Activated T-cell treated with anti-CD3 and anti-CD28 coated beads, Interleukin-2, amount 50 U/mL, for 4 hours (primary cell): ENCODE results near the gene FGFR1OP2. TPM values are rescaled to one million over a fixed set of nuclear protein-coding genes. Genes with fewer than 3 reads are reported as not detected.

Experiments used
- ATAC-seq, 2 donors: fragments of 200-7000 bp; cut with Tn5 transposase; one replicate each; pipeline ENCODE4 v1.10.0; 2021
- DNase-seq: peaks from one replicate; pipeline ENCODE4 v3.0.0-alpha.2; 2020
- H3K27me3 Mint-ChIP-seq: one replicate; pipeline ENCODE4 v1.8.0; 2021; ENCODE audit warnings: low read depth, mixed read lengths
- H3K36me3 Mint-ChIP-seq: one replicate; pipeline ENCODE4 v1.8.0; 2022; ENCODE audit warnings: mixed read lengths; ENCODE audit not compliant: insufficient read depth
- H3K4me1 Mint-ChIP-seq: one replicate; pipeline ENCODE4 v1.8.0; 2021; ENCODE audit warnings: low read depth, mixed read lengths
- H3K4me3 Mint-ChIP-seq: one replicate; pipeline ENCODE4 v1.8.0; 2021; ENCODE audit warnings: mild to moderate bottlenecking, moderate library complexity, mixed read lengths
- H3K9me3 Mint-ChIP-seq: one replicate; pipeline ENCODE4 v1.8.0; 2021; ENCODE audit warnings: mixed read lengths
- total RNA-seq, 3 donors: library from RNA; stranded (reverse); gene quantifications; one replicate each; pipeline ENCODE4 v1.2.1, GENCODE V29; 2021

The FGFR1OP2 gene
- total RNA-seq, 3 donors from 2014 or later: 39.2 to 44.1 (median 43.1) TPM

- Mint-ChIP-seq H3K9me3 (no peaks in the 10 kb centered on the region), H3K36me3 (peaks cover 35% of the 10 kb centered on the region), H3K27me3 (no peaks in the 10 kb centered on the region), H3K4me1 (peaks cover 22% of the 10 kb centered on the region), H3K4me3 (no peak overlapping the region)
- no peak for DNase-seq
- ATAC-seq: no peak
Observed at GRCh38 chr12:26970136-26970535, 31.9 kb downstream of the FGFR1OP2 start.

GRCh38 chr12:26971963-26972362 is 33.7 kb downstream of the FGFR1OP2 start:
- no peaks in the 10 kb centered on the region for H3K9me3 Mint-ChIP-seq

GRCh38 chr12:26976687-26977086 is 38.4 kb downstream of the FGFR1OP2 start:
- Mint-ChIP-seq H3K4me3 (no peak overlapping the region), H3K36me3 (peaks cover 40% of the 10 kb centered on the region), H3K27me3 (no peaks in the 10 kb centered on the region), H3K9me3 (no peaks in the 10 kb centered on the region), H3K4me1 (peaks cover 7% of the 10 kb centered on the region)
- no peak for ATAC-seq
- no peak for DNase-seq

More at GRCh38 chr12:26971963-26972362, 33.7 kb downstream of the FGFR1OP2 start:
- ATAC-seq (peak; percentile 100), DNase-seq (peak; percentile 42)
- Mint-ChIP-seq H3K4me3 (no peak overlapping the region), H3K27me3 (no peaks in the 10 kb centered on the region), H3K4me1 (peaks cover 22% of the 10 kb centered on the region), H3K36me3 (peaks cover 46% of the 10 kb centered on the region)

GRCh38 chr12:26978801-26979200 is 40.5 kb downstream of the FGFR1OP2 start:
- Mint-ChIP-seq H3K27me3 (no peaks in the 10 kb centered on the region), H3K36me3 (peaks cover 47% of the 10 kb centered on the region), H3K9me3 (no peaks in the 10 kb centered on the region), H3K4me3 (no peak overlapping the region), H3K4me1 (peaks cover 3% of the 10 kb centered on the region)
- ATAC-seq (no peak), DNase-seq (no peak)

- Mint-ChIP-seq H3K9me3 (no peaks in the 10 kb centered on the region), H3K27me3 (no peaks in the 10 kb centered on the region), H3K36me3 (peaks cover 43% of the 10 kb centered on the region), H3K4me1 (peaks cover 5% of the 10 kb centered on the region), H3K4me3 (no peak overlapping the region)
- ATAC-seq: no peak
- no peak for DNase-seq
Observed at GRCh38 chr12:26979733-26980132, 41.5 kb downstream of the FGFR1OP2 start.

GRCh38 chr12:26982866-26983265 is 44.6 kb downstream of the FGFR1OP2 start:
- H3K9me3 Mint-ChIP-seq: no peaks in the 10 kb centered on the region
- ATAC-seq (no peak), DNase-seq (no peak)
- peaks cover 45% of the 10 kb centered on the region for H3K36me3 Mint-ChIP-seq
- H3K4me3 Mint-ChIP-seq: no peak overlapping the region
- H3K4me1 Mint-ChIP-seq: peaks cover 5% of the 10 kb centered on the region
- H3K27me3 Mint-ChIP-seq: no peaks in the 10 kb centered on the region

- peaks cover 5% of the 10 kb centered on the region for H3K4me1 Mint-ChIP-seq
- DNase-seq (no peak), ATAC-seq (no peak)
- H3K9me3 Mint-ChIP-seq: no peaks in the 10 kb centered on the region
- no peak overlapping the region for H3K4me3 Mint-ChIP-seq
- no peaks in the 10 kb centered on the region for H3K27me3 Mint-ChIP-seq
- peaks cover 45% of the 10 kb centered on the region for H3K36me3 Mint-ChIP-seq
Observed at GRCh38 chr12:26987634-26988424, 49.6 kb downstream of the FGFR1OP2 start.

GRCh38 chr12:26988703-26989102 is 50.4 kb downstream of the FGFR1OP2 start:
- H3K9me3 Mint-ChIP-seq: no peaks in the 10 kb centered on the region
- H3K4me3 Mint-ChIP-seq: no peak overlapping the region
- DNase-seq: no peak
- ATAC-seq: no peak
- peaks cover 5% of the 10 kb centered on the region for H3K4me1 Mint-ChIP-seq
- H3K27me3 Mint-ChIP-seq: no peaks in the 10 kb centered on the region
- H3K36me3 Mint-ChIP-seq: peaks cover 45% of the 10 kb centered on the region

- no peak for DNase-seq
- Mint-ChIP-seq H3K27me3 (no peaks in the 10 kb centered on the region), H3K4me3 (no peak overlapping the region), H3K36me3 (peaks cover 41% of the 10 kb centered on the region), H3K4me1 (no peaks in the 10 kb centered on the region), H3K9me3 (no peaks in the 10 kb centered on the region)
- no peak for ATAC-seq
Observed at GRCh38 chr12:26989873-26990272, 51.6 kb downstream of the FGFR1OP2 start.

GRCh38 chr12:26991826-26992225 is 53.6 kb downstream of the FGFR1OP2 start:
- no peaks in the 10 kb centered on the region for H3K27me3 Mint-ChIP-seq
- H3K4me3 Mint-ChIP-seq: no peak overlapping the region
- DNase-seq (no peak), ATAC-seq (no peak)
- H3K36me3 Mint-ChIP-seq: peaks cover 36% of the 10 kb centered on the region
- H3K4me1 Mint-ChIP-seq: no peaks in the 10 kb centered on the region
- H3K9me3 Mint-ChIP-seq: no peaks in the 10 kb centered on the region

- H3K4me3 Mint-ChIP-seq: no peak overlapping the region
- ATAC-seq (no peak), DNase-seq (no peak)
- no peaks in the 10 kb centered on the region for H3K4me1 Mint-ChIP-seq
- H3K9me3 Mint-ChIP-seq: no peaks in the 10 kb centered on the region
- H3K27me3 Mint-ChIP-seq: no peaks in the 10 kb centered on the region
- H3K36me3 Mint-ChIP-seq: peaks cover 34% of the 10 kb centered on the region
Observed at GRCh38 chr12:26994109-26994508, 55.8 kb downstream of the FGFR1OP2 start.

- ATAC-seq (no peak), DNase-seq (no peak)
- Mint-ChIP-seq H3K4me3 (no peak overlapping the region), H3K27me3 (no peaks in the 10 kb centered on the region), H3K4me1 (peaks cover under 1% of the 10 kb centered on the region), H3K9me3 (no peaks in the 10 kb centered on the region), H3K36me3 (peaks cover 32% of the 10 kb centered on the region)
Observed at GRCh38 chr12:26995706-26996105, 57.4 kb downstream of the FGFR1OP2 start.

- H3K9me3 Mint-ChIP-seq: no peaks in the 10 kb centered on the region
- peaks cover 4% of the 10 kb centered on the region for H3K4me1 Mint-ChIP-seq
- no peak for DNase-seq
- no peak for ATAC-seq
- H3K36me3 Mint-ChIP-seq: peaks cover 30% of the 10 kb centered on the region
- H3K27me3 Mint-ChIP-seq: no peaks in the 10 kb centered on the region
- no peak overlapping the region for H3K4me3 Mint-ChIP-seq
Observed at GRCh38 chr12:26997003-26997402, 58.7 kb downstream of the FGFR1OP2 start.

GRCh38 chr12:27000961-27001360 is 62.7 kb downstream of the FGFR1OP2 start:
- ATAC-seq (no peak), DNase-seq (no peak)
- H3K27me3 Mint-ChIP-seq: no peaks in the 10 kb centered on the region
- peaks cover 12% of the 10 kb centered on the region for H3K4me1 Mint-ChIP-seq
- no peak overlapping the region for H3K4me3 Mint-ChIP-seq
- peaks cover 24% of the 10 kb centered on the region for H3K36me3 Mint-ChIP-seq
- H3K9me3 Mint-ChIP-seq: no peaks in the 10 kb centered on the region

- Mint-ChIP-seq H3K36me3 (peaks cover 24% of the 10 kb centered on the region), H3K9me3 (no peaks in the 10 kb centered on the region), H3K27me3 (no peaks in the 10 kb centered on the region), H3K4me1 (peaks cover 12% of the 10 kb centered on the region), H3K4me3 (no peak overlapping the region)
- no peak for ATAC-seq
- no peak for DNase-seq
Observed at GRCh38 chr12:27001663-27002062, 63.4 kb downstream of the FGFR1OP2 start.
